ENCODE measurements around the gene BABAM2.
"Not testable (repeated sequence)": the region's sequence is repeated elsewhere in the genome, so short reads cannot be mapped to it uniquely, and the experiment has no call there.

The BABAM2 gene

GRCh38 chr2:27881815-27882583 is 8.5 kb upstream of the BABAM2 start:
- not testable (repeated sequence) for DNase-seq

GRCh38 chr2:27882584-27882922 is 8.0 kb upstream of the BABAM2 start:
- not testable (repeated sequence) for DNase-seq

- DNase-seq, result no peak
Measured at GRCh38 chr2:27884601-27885000, 5.9 kb upstream of the BABAM2 start.

GRCh38 chr2:27885234-27885633 is 5.3 kb upstream of the BABAM2 start:
- DNase-seq, result no peak

GRCh38 chr2:27885661-27886060 is 4.9 kb upstream of the BABAM2 start:
- DNase-seq, result no peak

- no peak for DNase-seq
Measured at GRCh38 chr2:27886322-27886721, 4.2 kb upstream of the BABAM2 start.

GRCh38 chr2:27887111-27887510 is 3.4 kb upstream of the BABAM2 start:
- DNase-seq, result no peak

- no peak for DNase-seq
Measured at GRCh38 chr2:27887830-27888229, 2.7 kb upstream of the BABAM2 start.

- DNase-seq, result no peak
Measured at GRCh38 chr2:27888790-27889189, 1.7 kb upstream of the BABAM2 start.

GRCh38 chr2:27889774-27890145 is 769 bp upstream of the BABAM2 start:
- DNase-seq, result peak; percentile 42

GRCh38 chr2:27890924-27891672 is 569 bp downstream of the BABAM2 start:
- peak; percentile 68 for DNase-seq

- no peak for DNase-seq
Measured at GRCh38 chr2:27891673-27892105, 1.2 kb downstream of the BABAM2 start.

GRCh38 chr2:27893006-27893405 is 2.5 kb downstream of the BABAM2 start:
- no peak for DNase-seq

- DNase-seq, result no peak
Measured at GRCh38 chr2:27897717-27898116, 7.2 kb downstream of the BABAM2 start.

- peak; percentile 33 for DNase-seq
Measured at GRCh38 chr2:27901234-27901633, 10.7 kb downstream of the BABAM2 start.

- no peak for DNase-seq
Measured at GRCh38 chr2:27902098-27902497, 11.6 kb downstream of the BABAM2 start.

- no peak for DNase-seq
Measured at GRCh38 chr2:27903018-27903417, 12.5 kb downstream of the BABAM2 start.

- no peak for DNase-seq
Measured at GRCh38 chr2:27903649-27904404, 13.3 kb downstream of the BABAM2 start.

GRCh38 chr2:27904405-27904665 is 13.8 kb downstream of the BABAM2 start:
- DNase-seq, result no peak

- DNase-seq, result no peak
Measured at GRCh38 chr2:27906074-27906473, 15.5 kb downstream of the BABAM2 start.

- no peak for DNase-seq
Measured at GRCh38 chr2:27907547-27907946, 17.0 kb downstream of the BABAM2 start.

GRCh38 chr2:27909901-27910300 is 19.4 kb downstream of the BABAM2 start:
- no peak for DNase-seq

GRCh38 chr2:27911458-27912210 is 21.1 kb downstream of the BABAM2 start:
- DNase-seq, result no peak
